Fibroblast of skin of abdomen (primary cell): Measurements from ENCODE around the gene HSPA12B.

ENCODE experiments used
- DNase-seq: peaks from one replicate; pipeline ENCODE4 v3.0.0-alpha.2; 2013

The HSPA12B gene

GRCh38 chr20:3705491-3705969, 27.0 kb upstream of the HSPA12B start:
- no peak for DNase-seq

- no peak for DNase-seq
Measured at GRCh38 chr20:3705970-3706739, 26.3 kb upstream of the HSPA12B start.

GRCh38 chr20:3706774-3707507, 25.5 kb upstream of the HSPA12B start:
- no peak for DNase-seq

GRCh38 chr20:3707508-3707899, 25.0 kb upstream of the HSPA12B start:
- DNase-seq: no peak

GRCh38 chr20:3710011-3710466, 22.4 kb upstream of the HSPA12B start:
- DNase-seq: no peak

- DNase-seq: peak; percentile 47
Measured at GRCh38 chr20:3710703-3711483, 21.6 kb upstream of the HSPA12B start.

- DNase-seq: no peak
Measured at GRCh38 chr20:3711484-3711941, 21.0 kb upstream of the HSPA12B start.

GRCh38 chr20:3712279-3712873, 20.1 kb upstream of the HSPA12B start, which contains the start of gene SIGLEC1:
Gene SIGLEC1 (minus strand): TSS chr20:3712600. CDS start chr20:3707128, 5,472 bp downstream.
- no peak for DNase-seq

- no peak for DNase-seq
Measured at GRCh38 chr20:3714092-3714491, 18.4 kb upstream of the HSPA12B start.

- peak; percentile 51 for DNase-seq
Measured at GRCh38 chr20:3716195-3716834, 16.2 kb upstream of the HSPA12B start.

- no peak for DNase-seq
Measured at GRCh38 chr20:3719046-3719445, 13.4 kb upstream of the HSPA12B start.

- no peak for DNase-seq
Measured at GRCh38 chr20:3720068-3720467, 12.4 kb upstream of the HSPA12B start.

- no peak for DNase-seq
Measured at GRCh38 chr20:3720626-3721025, 11.9 kb upstream of the HSPA12B start.

- no peak for DNase-seq
Measured at GRCh38 chr20:3721912-3722311, 10.6 kb upstream of the HSPA12B start.

GRCh38 chr20:3723284-3723683, 9.2 kb upstream of the HSPA12B start:
- DNase-seq: no peak

GRCh38 chr20:3724356-3724755, 8.1 kb upstream of the HSPA12B start:
- no peak for DNase-seq

GRCh38 chr20:3727401-3728021, 5.0 kb upstream of the HSPA12B start:
- peak; percentile 65 for DNase-seq

- no peak for DNase-seq
Measured at GRCh38 chr20:3728354-3728753, 4.1 kb upstream of the HSPA12B start.

- DNase-seq: no peak
Measured at GRCh38 chr20:3728876-3729275, 3.6 kb upstream of the HSPA12B start.

GRCh38 chr20:3729378-3729777, 3.1 kb upstream of the HSPA12B start:
- DNase-seq: no peak

GRCh38 chr20:3729811-3730540, 2.5 kb upstream of the HSPA12B start:
- no peak for DNase-seq
